ENCODE data around the gene MAP4K2.

Gene MAP4K2

GRCh38 chr11:64766881-64767280 lies 36.1 kb downstream of the MAP4K2 start:
- no peak for DNase-seq

- no peak for DNase-seq
Observed at GRCh38 chr11:64765851-64766665, 37.0 kb downstream of the MAP4K2 start.

GRCh38 chr11:64765291-64765850 lies 37.6 kb downstream of the MAP4K2 start:
- DNase-seq = no peak

GRCh38 chr11:64764753-64765152 lies 38.3 kb downstream of the MAP4K2 start:
- DNase-seq = no peak

GRCh38 chr11:64764040-64764611 lies 38.9 kb downstream of the MAP4K2 start:
- no peak for DNase-seq

GRCh38 chr11:64763526-64764039 lies 39.4 kb downstream of the MAP4K2 start:
- DNase-seq = no peak

GRCh38 chr11:64762674-64763525 lies 40.1 kb downstream of the MAP4K2 start:
- no peak for DNase-seq

- DNase-seq = no peak
Observed at GRCh38 chr11:64762277-64762673, 40.7 kb downstream of the MAP4K2 start.

- DNase-seq = no peak
Observed at GRCh38 chr11:64760759-64761420, 42.1 kb downstream of the MAP4K2 start.

- DNase-seq = no peak
Observed at GRCh38 chr11:64759722-64760719, 43.0 kb downstream of the MAP4K2 start, which contains the start of gene PYGM. Gene PYGM, minus strand, starts transcription at chr11:64759974. Its CDS starts 76 bp downstream, at chr11:64759898.

- no peak for DNase-seq
Observed at GRCh38 chr11:64759131-64759721, 43.8 kb downstream of the MAP4K2 start.

- DNase-seq = no peak
Observed at GRCh38 chr11:64758330-64759079, 44.5 kb downstream of the MAP4K2 start.

- no peak for DNase-seq
Observed at GRCh38 chr11:64757549-64758329, 45.3 kb downstream of the MAP4K2 start.

- no peak for DNase-seq
Observed at GRCh38 chr11:64755681-64756361, 47.2 kb downstream of the MAP4K2 start.

- DNase-seq = no peak
Observed at GRCh38 chr11:64754919-64755662, 47.9 kb downstream of the MAP4K2 start.

- DNase-seq = no peak
Observed at GRCh38 chr11:64754124-64754918, 48.7 kb downstream of the MAP4K2 start.
